ENCODE measurements around the gene FOXJ1. TPM values are rescaled to one million over a fixed set of nuclear protein-coding genes. Genes with fewer than 3 reads are reported as not detected.

FOXJ1 gene
- total and polyA plus RNA-seq, 2 of the 13 experiments (the other 11 are each of a cell fraction or from before 2014, with no cell fraction given), result 0.98 to 1.6 TPM

DNA sequence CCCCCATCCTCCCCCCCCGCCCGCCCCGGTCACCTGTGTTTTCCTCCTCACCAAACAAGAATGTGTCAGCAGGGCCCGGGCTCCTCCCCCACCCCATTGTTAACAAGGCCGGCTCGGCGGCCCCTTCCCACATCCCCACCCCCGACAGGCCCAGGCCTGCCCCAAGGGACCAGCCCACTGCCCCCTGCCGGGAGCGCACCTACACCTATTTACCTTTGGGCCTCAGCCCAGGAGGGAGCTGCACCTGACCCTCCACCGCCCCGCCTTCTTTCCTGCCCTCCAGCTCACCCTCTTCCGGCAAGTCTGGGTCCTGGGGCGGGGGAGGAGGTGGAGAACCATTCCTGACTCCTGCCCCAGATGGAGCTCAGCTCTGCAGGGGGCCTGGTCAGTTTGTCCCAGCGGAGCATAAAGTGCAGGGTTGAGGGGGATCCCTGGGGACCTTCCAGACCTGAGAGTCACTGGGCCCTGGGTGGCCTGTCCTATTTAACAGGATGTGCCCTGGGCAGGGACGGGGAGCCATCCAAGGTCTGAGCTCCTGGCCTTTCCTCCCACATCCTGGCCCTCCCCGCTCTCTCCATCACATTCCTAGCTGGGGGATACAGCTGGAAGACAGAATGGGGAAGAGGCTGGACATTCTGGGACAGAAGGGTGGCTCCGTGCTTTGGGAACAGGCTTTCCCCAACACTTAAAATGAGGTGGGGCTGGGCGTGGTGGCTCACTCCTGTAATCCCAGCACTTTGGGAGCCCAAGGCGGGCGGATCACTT is 8.3 kb downstream of the FOXJ1 start (continued):
- TF ChIP-seq, protein P1, sequence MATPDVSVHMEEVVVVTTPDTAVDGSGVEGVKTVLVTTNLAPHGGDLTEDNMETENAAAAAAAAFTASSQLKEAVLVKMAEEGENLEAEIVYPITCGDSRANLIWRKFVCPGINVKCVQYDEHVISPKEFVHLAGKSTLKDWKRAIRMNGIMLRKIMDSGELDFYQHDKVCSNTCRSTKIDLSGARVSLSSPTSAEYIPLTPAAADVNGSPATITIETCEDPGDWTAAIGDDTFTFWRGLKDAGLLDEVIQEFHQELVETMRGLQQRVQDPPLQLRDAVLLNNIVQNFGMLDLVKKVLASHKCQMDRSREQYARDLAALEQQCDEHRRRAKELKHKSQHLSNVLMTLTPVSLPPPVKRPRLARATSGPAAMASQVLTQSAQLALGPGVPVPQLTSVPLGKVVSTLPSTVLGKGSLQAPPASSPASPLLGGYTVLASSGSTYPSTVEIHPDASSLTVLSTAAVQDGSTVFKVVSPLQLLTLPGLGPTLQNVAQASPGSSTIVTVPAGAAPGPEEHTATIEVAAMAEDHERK (CRISPR knock-in tag; IDR thresholded peaks at IDR 0.05; ENCODE audit: low read depth), result no peak
- TF ChIP-seq, protein P2, sequence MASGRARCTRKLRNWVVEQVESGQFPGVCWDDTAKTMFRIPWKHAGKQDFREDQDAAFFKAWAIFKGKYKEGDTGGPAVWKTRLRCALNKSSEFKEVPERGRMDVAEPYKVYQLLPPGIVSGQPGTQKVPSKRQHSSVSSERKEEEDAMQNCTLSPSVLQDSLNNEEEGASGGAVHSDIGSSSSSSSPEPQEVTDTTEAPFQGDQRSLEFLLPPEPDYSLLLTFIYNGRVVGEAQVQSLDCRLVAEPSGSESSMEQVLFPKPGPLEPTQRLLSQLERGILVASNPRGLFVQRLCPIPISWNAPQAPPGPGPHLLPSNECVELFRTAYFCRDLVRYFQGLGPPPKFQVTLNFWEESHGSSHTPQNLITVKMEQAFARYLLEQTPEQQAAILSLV (CRISPR knock-in tag; IDR thresholded peaks at IDR 0.05; ENCODE audit: borderline replicate concordance), result no peak; the same call in 1 of the 2 replicates
- no peak for TF ChIP-seq POLR2AphosphoS2 (IDR thresholded peaks at IDR 0.05; ENCODE audit: low read depth, low read length)
- TF ChIP-seq PHF20 (CRISPR knock-in tag; IDR thresholded peaks at IDR 0.05), result no peak
- TF ChIP-seq MEIS2 (CRISPR knock-in tag; IDR thresholded peaks at IDR 0.05), result peak; percentile 62; the same call in 1 of the 2 replicates
- TF ChIP-seq, protein P3, sequence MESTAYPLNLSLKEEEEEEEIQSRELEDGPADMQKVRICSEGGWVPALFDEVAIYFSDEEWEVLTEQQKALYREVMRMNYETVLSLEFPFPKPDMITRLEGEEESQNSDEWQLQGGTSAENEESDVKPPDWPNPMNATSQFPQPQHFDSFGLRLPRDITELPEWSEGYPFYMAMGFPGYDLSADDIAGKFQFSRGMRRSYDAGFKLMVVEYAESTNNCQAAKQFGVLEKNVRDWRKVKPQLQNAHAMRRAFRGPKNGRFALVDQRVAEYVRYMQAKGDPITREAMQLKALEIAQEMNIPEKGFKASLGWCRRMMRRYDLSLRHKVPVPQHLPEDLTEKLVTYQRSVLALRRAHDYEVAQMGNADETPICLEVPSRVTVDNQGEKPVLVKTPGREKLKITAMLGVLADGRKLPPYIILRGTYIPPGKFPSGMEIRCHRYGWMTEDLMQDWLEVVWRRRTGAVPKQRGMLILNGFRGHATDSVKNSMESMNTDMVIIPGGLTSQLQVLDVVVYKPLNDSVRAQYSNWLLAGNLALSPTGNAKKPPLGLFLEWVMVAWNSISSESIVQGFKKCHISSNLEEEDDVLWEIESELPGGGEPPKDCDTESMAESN (CRISPR knock-in tag; conservative IDR thresholded peaks at IDR 0.05), result no peak
- TF ChIP-seq KDM1A (CRISPR knock-in tag; IDR thresholded peaks at IDR 0.05), result no peak
- TF ChIP-seq, protein P4, sequence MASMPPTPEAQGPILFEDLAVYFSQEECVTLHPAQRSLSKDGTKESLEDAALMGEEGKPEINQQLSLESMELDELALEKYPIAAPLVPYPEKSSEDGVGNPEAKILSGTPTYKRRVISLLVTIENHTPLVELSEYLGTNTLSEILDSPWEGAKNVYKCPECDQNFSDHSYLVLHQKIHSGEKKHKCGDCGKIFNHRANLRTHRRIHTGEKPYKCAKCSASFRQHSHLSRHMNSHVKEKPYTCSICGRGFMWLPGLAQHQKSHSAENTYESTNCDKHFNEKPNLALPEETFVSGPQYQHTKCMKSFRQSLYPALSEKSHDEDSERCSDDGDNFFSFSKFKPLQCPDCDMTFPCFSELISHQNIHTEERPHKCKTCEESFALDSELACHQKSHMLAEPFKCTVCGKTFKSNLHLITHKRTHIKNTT (CRISPR knock-in tag; IDR thresholded peaks at IDR 0.05), result no peak
- TF ChIP-seq ZNF552 (CRISPR knock-in tag; IDR thresholded peaks at IDR 0.05; ENCODE audit: borderline replicate concordance), result 0 out of 2 replicates have a peak, but pooled peaks have one; percentile 45
- TF ChIP-seq, protein P5, sequence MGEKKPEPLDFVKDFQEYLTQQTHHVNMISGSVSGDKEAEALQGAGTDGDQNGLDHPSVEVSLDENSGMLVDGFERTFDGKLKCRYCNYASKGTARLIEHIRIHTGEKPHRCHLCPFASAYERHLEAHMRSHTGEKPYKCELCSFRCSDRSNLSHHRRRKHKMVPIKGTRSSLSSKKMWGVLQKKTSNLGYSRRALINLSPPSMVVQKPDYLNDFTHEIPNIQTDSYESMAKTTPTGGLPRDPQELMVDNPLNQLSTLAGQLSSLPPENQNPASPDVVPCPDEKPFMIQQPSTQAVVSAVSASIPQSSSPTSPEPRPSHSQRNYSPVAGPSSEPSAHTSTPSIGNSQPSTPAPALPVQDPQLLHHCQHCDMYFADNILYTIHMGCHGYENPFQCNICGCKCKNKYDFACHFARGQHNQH (CRISPR knock-in tag; IDR thresholded peaks at IDR 0.05), result peak; percentile 71
- TF ChIP-seq RFXANK (CRISPR knock-in tag; IDR thresholded peaks at IDR 0.05), result no peak
- TF ChIP-seq, protein P6, sequence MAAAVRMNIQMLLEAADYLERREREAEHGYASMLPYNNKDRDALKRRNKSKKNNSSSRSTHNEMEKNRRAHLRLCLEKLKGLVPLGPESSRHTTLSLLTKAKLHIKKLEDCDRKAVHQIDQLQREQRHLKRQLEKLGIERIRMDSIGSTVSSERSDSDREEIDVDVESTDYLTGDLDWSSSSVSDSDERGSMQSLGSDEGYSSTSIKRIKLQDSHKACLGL (CRISPR knock-in tag; IDR thresholded peaks at IDR 0.05), result no peak
- TF ChIP-seq ZNF460 (CRISPR knock-in tag; IDR thresholded peaks at IDR 0.05; ENCODE audit: borderline replicate concordance), result no peak
- no peak for TF ChIP-seq ATF7-NPFF (CRISPR knock-in tag; IDR thresholded peaks at IDR 0.05; ENCODE audit: low read depth)
- TF ChIP-seq EP300 (IDR thresholded peaks at IDR 0.05; ENCODE audit: low read depth in 2 of 2, low read length in 2 of 2), result peak in 1 of 2 experiments; percentile 42; a peak in 1 of 4 replicates
- TF ChIP-seq EP300 (CRISPR knock-in tag; IDR thresholded peaks at IDR 0.05; ENCODE audit: borderline replicate concordance), result peak; percentile 58; the same call in 1 of the 2 replicates
- no peak for TF ChIP-seq RFX5 (IDR thresholded peaks at IDR 0.05; ENCODE audit: low read depth, low read length)
- no peak for TF ChIP-seq ADNP (CRISPR knock-in tag; IDR thresholded peaks at IDR 0.05)
- TF ChIP-seq, protein P7, sequence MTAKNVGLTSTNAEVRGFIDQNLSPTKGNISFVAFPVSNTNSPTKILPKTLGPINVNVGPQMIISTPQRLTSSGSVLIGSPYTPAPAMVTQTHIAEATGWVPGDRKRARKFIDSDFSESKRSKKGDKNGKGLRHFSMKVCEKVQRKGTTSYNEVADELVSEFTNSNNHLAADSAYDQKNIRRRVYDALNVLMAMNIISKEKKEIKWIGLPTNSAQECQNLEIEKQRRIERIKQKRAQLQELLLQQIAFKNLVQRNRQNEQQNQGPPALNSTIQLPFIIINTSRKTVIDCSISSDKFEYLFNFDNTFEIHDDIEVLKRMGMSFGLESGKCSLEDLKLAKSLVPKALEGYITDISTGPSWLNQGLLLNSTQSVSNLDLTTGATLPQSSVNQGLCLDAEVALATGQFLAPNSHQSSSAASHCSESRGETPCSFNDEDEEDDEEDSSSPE (CRISPR knock-in tag; IDR thresholded peaks at IDR 0.05), result peak; percentile 34; the same call in 1 of the 2 replicates
- TF ChIP-seq RFXAP (CRISPR knock-in tag; IDR thresholded peaks at IDR 0.05; ENCODE audit: borderline replicate concordance), result no peak
- TF ChIP-seq ZNF205 (CRISPR knock-in tag; IDR thresholded peaks at IDR 0.05), result peak; percentile 66; the same call in 1 of the 2 replicates
